Stimulated activated CD8-positive, alpha-beta memory T cell treated with anti-CD3 and anti-CD28 coated beads, Interleukin-4, amount 100 ng/mL, for 4 hours (primary cell): ENCODE data around the gene ZNF512B.
"Not testable (repeated sequence)": the region's sequence is repeated elsewhere in the genome, so short reads cannot be mapped to it uniquely, and the experiment has no call there.

Source experiments
- DNase-seq, 2 donors: peaks; one replicate each; pipeline ENCODE4 v3.0.0-alpha.2; 2020; ENCODE audit warnings: low read depth in 2 of 2, low spot score in 1 of 2

The ZNF512B gene

DNA sequence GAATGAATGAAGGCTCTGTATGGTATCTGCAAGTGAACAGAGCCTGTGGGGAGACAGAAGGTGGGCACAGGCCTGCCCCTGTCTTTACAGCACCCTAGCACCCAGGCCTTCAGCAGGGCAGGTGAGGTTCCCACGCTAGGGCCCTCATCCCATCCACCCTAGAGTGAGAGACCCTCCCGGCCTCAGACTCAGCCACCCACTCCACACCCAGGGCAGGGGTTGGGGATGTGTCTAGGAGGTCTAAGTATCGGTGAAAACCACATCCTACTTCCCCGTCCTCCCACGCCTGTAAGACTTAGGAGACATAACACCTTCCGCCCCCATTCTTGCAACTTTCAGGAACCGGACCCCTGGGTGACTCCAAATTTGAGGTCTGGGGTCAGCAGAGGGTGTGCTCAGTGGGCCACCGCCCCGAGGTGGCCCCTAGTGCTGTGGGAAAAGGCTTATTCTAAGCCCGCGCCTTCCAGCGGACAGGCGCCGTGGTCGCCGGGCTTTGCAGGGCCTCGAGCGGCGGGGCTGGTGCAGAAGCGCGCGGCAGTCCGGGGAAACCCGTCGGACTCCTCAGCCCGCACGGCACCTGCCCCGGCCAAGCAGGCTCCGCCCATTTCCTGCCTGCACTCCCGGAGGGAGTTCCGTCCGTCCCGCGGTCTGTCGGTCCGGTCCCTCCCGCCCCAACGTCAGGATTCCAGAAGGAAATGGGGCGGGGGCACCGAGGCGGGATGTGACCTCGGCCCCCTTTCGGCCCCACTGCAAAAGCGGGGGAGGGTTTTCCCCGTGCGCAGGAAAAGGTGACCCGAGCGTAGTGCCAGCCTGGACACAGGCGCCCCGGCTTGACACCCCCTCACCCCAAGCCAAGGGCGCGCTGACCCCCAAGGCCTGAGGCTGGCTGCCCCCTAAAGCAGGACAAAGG is 8.8 kb upstream of the ZNF512B start:
- DNase-seq = peak in 1 of 2 donors; percentile 41

- peak in 1 of 2 donors; percentile 46 for DNase-seq
Observed at GRCh38 chr20:63977739-63978276, 8.1 kb upstream of the ZNF512B start.

DNA sequence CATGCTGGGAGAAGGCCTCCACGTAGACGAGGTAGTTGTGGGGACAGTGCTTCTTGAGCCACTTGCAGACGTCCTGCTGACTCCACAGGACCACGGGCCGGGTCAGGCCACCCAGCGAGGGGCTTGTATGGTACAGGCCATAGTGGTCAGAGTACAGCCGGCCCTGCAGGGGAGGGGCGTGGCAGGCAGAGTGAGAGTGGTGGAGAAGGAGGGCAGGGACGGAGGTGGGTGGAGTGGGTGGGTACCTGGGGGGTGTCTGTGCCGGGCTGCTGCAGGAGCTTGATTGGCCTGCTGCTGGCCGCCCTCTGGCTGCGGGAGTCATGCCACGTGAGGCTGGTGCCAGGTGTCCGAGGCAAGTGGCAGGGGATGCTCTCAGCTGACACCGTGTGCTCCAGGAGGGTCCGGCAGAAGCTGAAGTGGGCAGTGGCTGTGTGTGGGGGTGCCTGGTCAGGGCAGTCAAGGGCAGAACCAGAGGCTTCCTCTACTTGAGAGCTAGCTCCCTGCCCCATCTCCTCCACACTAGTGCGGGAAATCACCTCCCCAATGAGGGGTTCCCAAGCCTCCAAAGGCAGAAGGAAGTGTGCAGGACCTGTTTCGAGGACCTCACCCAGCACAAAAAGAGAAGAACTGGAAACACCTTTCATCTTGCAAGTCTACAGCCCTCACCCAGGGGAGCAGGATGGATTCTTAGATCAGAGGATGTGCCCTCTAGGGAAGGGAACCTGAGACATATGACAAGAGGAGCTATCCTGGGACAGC is 7.4 kb upstream of the ZNF512B start:
- DNase-seq = no peak

GRCh38 chr20:63976511-63976910 is 6.8 kb upstream of the ZNF512B start:
- DNase-seq = not testable (repeated sequence)

DNA sequence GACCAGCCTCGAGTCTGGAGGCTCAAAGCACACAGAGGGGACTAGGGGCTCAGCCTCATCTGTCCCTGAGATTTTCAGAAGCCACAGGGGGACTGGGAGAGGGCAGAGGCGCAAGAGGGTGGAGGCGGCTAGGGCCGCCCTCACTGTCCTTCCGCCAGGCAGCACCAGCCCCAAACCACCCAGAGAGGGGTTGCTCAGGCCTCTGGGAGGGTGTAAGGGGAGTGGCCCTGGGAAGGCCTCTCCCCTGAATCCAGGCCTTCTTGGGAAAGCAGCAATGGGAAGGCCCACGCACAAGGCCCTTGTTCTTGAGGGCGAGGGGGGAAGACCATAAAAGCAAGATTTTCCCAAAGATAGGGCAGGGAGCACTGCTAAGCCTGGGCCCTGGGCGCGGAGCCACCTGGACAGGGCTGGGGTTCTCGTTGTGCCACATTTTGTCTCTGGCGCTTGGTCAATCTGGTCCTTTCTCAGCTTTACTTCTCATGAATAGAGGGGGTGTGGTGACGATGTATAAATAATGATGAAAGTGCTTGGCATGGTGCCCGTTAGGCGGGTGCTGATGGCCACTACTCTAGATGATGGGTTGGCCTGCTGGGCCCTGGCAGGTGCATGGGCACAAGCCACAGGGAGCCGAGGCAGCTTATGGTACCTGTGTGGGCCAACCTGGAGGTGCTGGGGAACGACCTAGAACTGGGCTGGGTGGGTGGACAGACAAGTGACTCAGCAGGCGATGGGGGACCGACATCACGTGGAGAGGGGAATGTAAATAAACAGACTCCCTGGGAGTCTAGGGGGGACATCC is 4.9 kb upstream of the ZNF512B start:
- no peak for DNase-seq

- peak in 1 of 2 donors; percentile 59 for DNase-seq
Observed at GRCh38 chr20:63973636-63974401, 4.1 kb upstream of the ZNF512B start.

GRCh38 chr20:63973160-63973479 is 3.4 kb upstream of the ZNF512B start:
- DNase-seq = no peak

GRCh38 chr20:63972312-63973159 is 2.8 kb upstream of the ZNF512B start:
- DNase-seq = no peak

- DNase-seq = not testable (repeated sequence)
Observed at GRCh38 chr20:63971960-63972311, 2.2 kb upstream of the ZNF512B start.

GRCh38 chr20:63970714-63971431 is 1.1 kb upstream of the ZNF512B start:
- no peak for DNase-seq

- DNase-seq = no peak
Observed at GRCh38 chr20:63968928-63969760, 586 bp downstream of the ZNF512B start.

DNA sequence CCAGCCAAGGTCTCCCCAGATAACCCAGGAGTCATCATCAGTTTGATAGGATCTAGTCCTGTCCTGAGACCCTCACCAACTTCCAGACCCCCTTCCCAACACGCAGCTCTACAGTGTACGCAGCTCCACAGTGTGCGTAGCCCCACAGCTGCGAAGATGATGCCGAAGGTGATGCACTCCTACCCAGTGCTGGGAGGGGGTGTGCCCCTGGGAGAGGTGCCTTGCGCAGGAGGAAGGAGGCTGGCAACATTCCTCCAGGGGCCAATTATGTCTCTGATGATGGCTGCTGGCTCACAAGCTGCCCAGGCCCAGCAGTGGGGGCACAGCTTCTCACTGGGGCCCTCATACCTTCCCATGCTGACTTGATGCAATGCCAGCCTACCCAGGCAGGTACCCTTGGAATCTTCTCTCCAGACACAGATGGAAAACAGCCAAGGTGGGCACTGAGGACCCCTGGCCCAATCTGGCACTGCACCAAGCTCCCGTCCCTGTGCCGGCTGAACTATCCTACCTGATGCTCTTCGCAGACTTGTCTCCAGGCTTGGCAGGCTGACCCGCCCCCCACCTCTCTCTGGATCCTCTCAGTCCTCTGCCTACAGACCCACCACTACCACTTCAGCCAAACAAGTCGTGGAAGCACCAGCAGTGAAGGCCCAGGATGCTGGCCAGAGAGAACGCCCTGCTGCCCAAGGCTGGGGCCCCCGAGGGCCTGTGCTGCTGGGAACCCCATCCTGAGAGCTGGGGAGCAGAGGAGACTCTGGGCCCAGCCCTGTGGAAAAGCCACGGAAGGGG is 1.4 kb downstream of the ZNF512B start:
- DNase-seq = no peak

DNA sequence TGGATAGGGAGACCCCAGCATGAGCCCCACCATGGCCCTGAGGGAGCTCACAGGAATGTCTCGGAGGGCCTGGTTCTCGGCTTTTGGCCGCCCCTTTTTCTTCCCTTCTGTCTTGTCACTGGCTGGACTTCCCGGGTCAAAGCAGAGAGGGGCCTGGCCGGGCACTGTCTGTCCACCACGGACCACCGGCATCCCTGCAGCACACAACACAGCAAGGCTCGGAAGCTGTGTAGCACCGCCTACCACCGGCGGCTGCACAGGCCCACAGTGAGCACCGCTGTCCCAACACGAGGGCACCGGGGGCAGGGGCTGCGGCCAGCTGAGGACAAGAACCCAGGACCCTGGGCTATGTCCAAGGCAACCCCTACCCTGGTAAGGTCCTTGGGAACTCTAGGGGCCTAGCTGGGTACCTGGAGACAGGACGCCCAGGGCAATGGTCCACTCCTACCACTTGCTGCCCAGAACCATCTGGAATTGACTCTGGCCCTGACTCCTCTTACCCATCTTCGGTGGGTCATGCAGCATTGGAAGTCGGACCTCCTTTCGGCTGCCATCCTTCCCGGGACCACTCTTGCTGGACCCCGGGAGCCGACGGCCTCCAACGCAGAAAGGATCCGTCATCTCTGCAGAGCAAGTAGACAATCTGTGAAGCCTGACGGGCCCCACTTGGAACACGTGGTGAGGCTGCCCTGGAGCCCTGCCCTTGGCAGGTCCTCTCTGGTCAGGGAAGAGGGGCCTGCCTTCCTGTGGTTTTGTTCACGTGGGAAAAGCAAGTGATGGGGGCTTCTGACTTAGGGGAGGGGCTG is 2.2 kb downstream of the ZNF512B start:
- DNase-seq = no peak

DNA sequence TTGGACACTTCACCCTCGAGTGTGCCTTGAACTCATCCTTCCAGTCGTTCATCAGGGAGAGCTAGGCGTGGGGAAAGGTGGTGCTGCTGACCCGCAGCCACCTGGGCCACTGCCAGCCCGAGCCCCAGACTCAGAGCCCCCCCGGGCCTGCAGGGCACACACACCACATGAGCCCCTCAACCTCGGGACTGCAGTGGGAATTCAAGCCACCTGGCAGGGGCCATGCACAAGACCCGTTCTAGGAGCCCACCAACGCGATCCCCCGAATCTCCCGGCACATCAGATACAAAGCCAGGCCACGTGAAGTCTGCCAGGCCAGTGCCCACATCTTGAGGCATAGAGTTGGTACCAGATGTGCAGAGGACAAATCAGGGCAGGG is 2.8 kb downstream of the ZNF512B start:
- no peak for DNase-seq

GRCh38 chr20:63966172-63966943 is 3.4 kb downstream of the ZNF512B start:
- no peak for DNase-seq

GRCh38 chr20:63964412-63964811 is 5.3 kb downstream of the ZNF512B start:
- DNase-seq = no peak
